Parathyroid adenoma (tissue), 2 donors: ENCODE data around the gene HRH3.

Experiments
- H2AFZ ChIP-seq: fragments of 300-600 bp; sonication (generic); one replicate; pipeline ENCODE4 v1.7.0; 2017; ENCODE audit warnings: antibody characterized with exemption, mild to moderate bottlenecking
- H3K27ac ChIP-seq: fragments of 300-600 bp; sonication (generic); one replicate; pipeline ENCODE4 v1.7.0; 2017
- H3K27me3 ChIP-seq: fragments of 300-600 bp; sonication (generic); one replicate; pipeline ENCODE4 v1.7.0; 2017; ENCODE audit warnings: low read length; ENCODE audit not compliant: control insufficient read depth, insufficient read depth
- H3K36me3 ChIP-seq: fragments of 300-600 bp; sonication (generic); one replicate; pipeline ENCODE4 v1.7.0; 2017; ENCODE audit warnings: low read length; ENCODE audit not compliant: control insufficient read depth, insufficient read depth
- H3K4me1 ChIP-seq: fragments of 300-600 bp; sonication (generic); one replicate; pipeline ENCODE4 v1.7.0; 2017; ENCODE audit warnings: control low read depth
- H3K4me2 ChIP-seq: fragments of 300-600 bp; sonication (generic); one replicate; pipeline ENCODE4 v1.7.0; 2017; ENCODE audit warnings: low read length
- H3K4me3 ChIP-seq: fragments of 300-600 bp; sonication (generic); one replicate; pipeline ENCODE4 v1.7.0; 2017; ENCODE audit warnings: low read depth, low read length
- H3K79me2 ChIP-seq: fragments of 300-600 bp; sonication (generic); one replicate; pipeline ENCODE4 v1.7.0; 2017; ENCODE audit warnings: control low read depth
- H3K9ac ChIP-seq: fragments of 300-600 bp; sonication (generic); one replicate; pipeline ENCODE4 v1.7.0; 2017; ENCODE audit warnings: mild to moderate bottlenecking
- H3K9me3 ChIP-seq: fragments of 300-600 bp; sonication (generic); one replicate; pipeline ENCODE4 v1.7.0; 2017; ENCODE audit warnings: low read length; ENCODE audit not compliant: control insufficient read depth
- CTCF ChIP-seq: fragments of 300-600 bp; sonication (generic); IDR thresholded peaks from one replicate; pipeline ENCODE4 v1.7.0; 2017; ENCODE audit warnings: antibody characterized with exemption, mild to moderate bottlenecking
- donor health status: primary hyperparathyroidism.

Gene HRH3

GRCh38 chr20:62224113-62224855 is 4.2 kb upstream of the HRH3 start:
- Histone ChIP-seq H3K4me2 (no peak overlapping the region), H3K36me3 (no peaks in the 10 kb centered on the region), H3K9ac (no peak overlapping the region), H3K9me3 (no peaks in the 10 kb centered on the region), H3K4me3 (no peak overlapping the region), H3K27me3 (no peaks in the 10 kb centered on the region), H3K27ac (no peak overlapping the region), H2AFZ (no peak overlapping the region), H3K79me2 (no peaks in the 10 kb centered on the region), H3K4me1 (peaks cover 11% of the 10 kb centered on the region)
- TF ChIP-seq CTCF, result no peak

- no peak overlapping the region for H3K9ac ChIP-seq
- TF ChIP-seq CTCF, result no peak
- no peak overlapping the region for H2AFZ ChIP-seq
- H3K4me3 ChIP-seq, result no peak overlapping the region
- no peak overlapping the region for H3K27ac ChIP-seq
- H3K79me2 ChIP-seq, result no peaks in the 10 kb centered on the region
- H3K9me3 ChIP-seq, result no peaks in the 10 kb centered on the region
- no peak overlapping the region for H3K4me2 ChIP-seq
- H3K36me3 ChIP-seq, result no peaks in the 10 kb centered on the region
- H3K27me3 ChIP-seq, result no peaks in the 10 kb centered on the region
- H3K4me1 ChIP-seq, result peaks cover 11% of the 10 kb centered on the region
Measured at GRCh38 chr20:62223571-62223970, 3.5 kb upstream of the HRH3 start.

GRCh38 chr20:62222972-62223371 is 2.9 kb upstream of the HRH3 start:
- H3K9me3 ChIP-seq, result no peaks in the 10 kb centered on the region
- H3K4me1 ChIP-seq, result peaks cover 6% of the 10 kb centered on the region
- no peaks in the 10 kb centered on the region for H3K27me3 ChIP-seq
- no peak for TF ChIP-seq CTCF
- H3K4me2 ChIP-seq, result no peak overlapping the region
- no peaks in the 10 kb centered on the region for H3K36me3 ChIP-seq
- H3K27ac ChIP-seq, result no peak overlapping the region
- H3K79me2 ChIP-seq, result no peaks in the 10 kb centered on the region
- no peak overlapping the region for H2AFZ ChIP-seq
- H3K9ac ChIP-seq, result no peak overlapping the region
- no peak overlapping the region for H3K4me3 ChIP-seq

GRCh38 chr20:62222266-62222850 is 2.3 kb upstream of the HRH3 start:
- peaks cover 2% of the 10 kb centered on the region for H3K4me1 ChIP-seq
- no peak overlapping the region for H3K4me3 ChIP-seq
- H3K4me2 ChIP-seq, result no peak overlapping the region
- no peaks in the 10 kb centered on the region for H3K9me3 ChIP-seq
- H2AFZ ChIP-seq, result no peak overlapping the region
- H3K79me2 ChIP-seq, result no peaks in the 10 kb centered on the region
- no peaks in the 10 kb centered on the region for H3K36me3 ChIP-seq
- TF ChIP-seq CTCF, result no peak
- H3K9ac ChIP-seq, result no peak overlapping the region
- H3K27me3 ChIP-seq, result no peaks in the 10 kb centered on the region
- H3K27ac ChIP-seq, result no peak overlapping the region
